ENCODE measurements around the gene KRT15. TPM values are rescaled to one million over a fixed set of nuclear protein-coding genes. Genes with fewer than 3 reads are reported as not detected.

KRT15 gene
- total and polyA plus RNA-seq, 2 donors (not counting 1 experiment from before 2014, with no cell fraction given) = not detected

DNA sequence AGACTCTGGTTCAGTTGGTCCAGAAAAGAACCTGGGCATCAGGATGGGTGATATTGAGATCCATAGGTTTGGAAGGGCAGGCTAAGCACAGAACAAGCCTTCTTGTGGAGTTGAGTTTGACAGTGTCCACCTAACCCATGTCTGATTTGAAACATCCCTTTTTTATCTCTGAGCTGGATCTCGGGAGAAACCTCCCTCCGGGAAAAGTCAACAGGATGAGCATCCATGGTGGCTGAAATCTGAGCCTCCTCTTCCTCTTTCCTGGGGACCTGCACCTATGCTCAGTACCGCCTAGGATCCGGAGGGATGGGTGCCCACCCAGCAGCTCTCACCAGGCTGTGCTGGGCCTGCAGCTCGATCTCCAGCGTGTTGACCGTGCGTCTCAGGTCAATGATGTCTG, 54.9 kb downstream of the KRT15 start:
- Histone ChIP-seq H3K9me3 (ENCODE audit: control extremely low read depth in 1 of 3, control insufficient read depth in 2 of 3, insufficient read depth in 1 of 3, low read length in 2 of 3) (peaks cover 0 to 12% (median 0%) of the 10 kb centered on the region in 3 donors), H3K36me3 (replicated peaks in 1 of 2; ENCODE audit: control extremely low read depth in 1 of 2, control insufficient read depth in 1 of 2, extremely low read depth in 1 of 2, insufficient read depth in 2 of 2, low read length in 1 of 2) (no peaks in the 10 kb centered on the region), H3K79me2 (ENCODE audit: control insufficient read depth, insufficient read depth, low read length) (no peaks in the 10 kb centered on the region), H3K9ac (ENCODE audit: low read length) (no peak overlapping the region), H3K27ac (ENCODE audit: low read length in 2 of 2) (no peak overlapping the region), H4K20me1 (ENCODE audit: control insufficient read depth, insufficient read depth, low read length, poor library complexity, severe bottlenecking) (no peaks in the 10 kb centered on the region), H3K4me1 (ENCODE audit: control insufficient read depth in 2 of 2, insufficient read depth in 2 of 2, low read length in 2 of 2) (no peaks in the 10 kb centered on the region), H3K4me2 (replicated peaks; ENCODE audit: low read depth, low read length, poor library complexity, severe bottlenecking) (no peak overlapping the region), H3K4me3 (ENCODE audit: control extremely low read depth in 1 of 5, extremely low read depth in 1 of 5, insufficient read depth in 1 of 5, low read depth in 2 of 5, low read length in 4 of 5) (no peak overlapping the region), H2AFZ (ENCODE audit: insufficient read depth, low read depth, low read length, poor library complexity, severe bottlenecking) (no peak overlapping the region), H3K27me3 (replicated peaks in 1 of 4; ENCODE audit: control extremely low read depth in 1 of 4, control insufficient read depth in 3 of 4, insufficient read depth in 4 of 4, low read length in 3 of 4) (peaks cover 0 to 4% (median 2%) of the 10 kb centered on the region in 4 experiments)
- Mint-ChIP-seq H3K4me1 (no peaks in the 10 kb centered on the region), H3K4me3 (no peak overlapping the region), H3K9me3 (ENCODE audit: insufficient read depth) (no peaks in the 10 kb centered on the region), H3K27ac (no peak overlapping the region), H3K27me3 (peaks cover 43% of the 10 kb centered on the region)
- DNase-seq (no peak), ATAC-seq (ENCODE audit: low read depth) (no peak)
- TF ChIP-seq, protein P1, sequence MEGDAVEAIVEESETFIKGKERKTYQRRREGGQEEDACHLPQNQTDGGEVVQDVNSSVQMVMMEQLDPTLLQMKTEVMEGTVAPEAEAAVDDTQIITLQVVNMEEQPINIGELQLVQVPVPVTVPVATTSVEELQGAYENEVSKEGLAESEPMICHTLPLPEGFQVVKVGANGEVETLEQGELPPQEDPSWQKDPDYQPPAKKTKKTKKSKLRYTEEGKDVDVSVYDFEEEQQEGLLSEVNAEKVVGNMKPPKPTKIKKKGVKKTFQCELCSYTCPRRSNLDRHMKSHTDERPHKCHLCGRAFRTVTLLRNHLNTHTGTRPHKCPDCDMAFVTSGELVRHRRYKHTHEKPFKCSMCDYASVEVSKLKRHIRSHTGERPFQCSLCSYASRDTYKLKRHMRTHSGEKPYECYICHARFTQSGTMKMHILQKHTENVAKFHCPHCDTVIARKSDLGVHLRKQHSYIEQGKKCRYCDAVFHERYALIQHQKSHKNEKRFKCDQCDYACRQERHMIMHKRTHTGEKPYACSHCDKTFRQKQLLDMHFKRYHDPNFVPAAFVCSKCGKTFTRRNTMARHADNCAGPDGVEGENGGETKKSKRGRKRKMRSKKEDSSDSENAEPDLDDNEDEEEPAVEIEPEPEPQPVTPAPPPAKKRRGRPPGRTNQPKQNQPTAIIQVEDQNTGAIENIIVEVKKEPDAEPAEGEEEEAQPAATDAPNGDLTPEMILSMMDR (IDR thresholded peaks at IDR 0.05) = no peak
- no peak for TF ChIP-seq EZH2 (IDR thresholded peaks at IDR 0.05; ENCODE audit: borderline replicate concordance, insufficient read depth, low read depth, low read length, poor library complexity, severe bottlenecking)
- POLR2A ChIA-PET = no interaction called here
- 94% methylated on average over 8 of the region's 8 CpGs for WGBS (ENCODE audit: insufficient coverage)
- CTCF ChIA-PET = no interaction called here
- intact Hi-C loops (cut with micrococcal nuclease) = no loop called here

Small RNAs within 50 kb of the gene (small RNA-seq; reads per million reads assigned to genes)
- 1.1 reads per million for gene RNU2-32P (ENCODE audit: insufficient read length, low read depth, low replicate concordance)

Other genes with a start within 250 kb of the KRT15 start
- gene KRTAP9-7, start 243.2 kb downstream of the KRT15 start, total RNA-seq = not detected in 2 replicates
- gene KRTAP9-7, start 243.2 kb downstream of the KRT15 start, polyA plus RNA-seq = not detected in 2 replicates
- gene KRTAP29-1, start 216.0 kb downstream of the KRT15 start, total RNA-seq = not detected in 2 replicates
- gene KRTAP29-1, start 216.0 kb downstream of the KRT15 start, polyA plus RNA-seq = 0.43 TPM in 1 of 2 replicates, not detected in the other
- not detected in 2 replicates for gene KRTAP16-1, start 209.6 kb downstream of the KRT15 start, total RNA-seq
- 0.16 and 0.20 TPM in 2 replicates for gene KRTAP16-1, start 209.6 kb downstream of the KRT15 start, polyA plus RNA-seq
- not detected in 2 replicates for gene KRTAP17-1, start 203.2 kb downstream of the KRT15 start, total RNA-seq
- not detected in 2 replicates for gene KRTAP17-1, start 203.2 kb downstream of the KRT15 start, polyA plus RNA-seq
- gene KRT33A, start 168.1 kb downstream of the KRT15 start, total RNA-seq = not detected in 2 replicates
- gene KRT33A, start 168.1 kb downstream of the KRT15 start, polyA plus RNA-seq = not detected in 2 replicates
- gene KRT33B, start 149.1 kb downstream of the KRT15 start, total RNA-seq = not detected in 2 replicates
- gene KRT33B, start 149.1 kb downstream of the KRT15 start, polyA plus RNA-seq = not detected in 2 replicates
- gene KRT34, start 136.6 kb downstream of the KRT15 start, total RNA-seq = not detected in 2 replicates
- not detected in 2 replicates for gene KRT34, start 136.6 kb downstream of the KRT15 start, polyA plus RNA-seq
- not detected in 2 replicates for gene KRT31, start 121.3 kb downstream of the KRT15 start, total RNA-seq
- gene KRT31, start 121.3 kb downstream of the KRT15 start, polyA plus RNA-seq = not detected in 2 replicates
- not detected in 2 replicates for gene KRT37, start 94.3 kb downstream of the KRT15 start, total RNA-seq
- gene KRT37, start 94.3 kb downstream of the KRT15 start, polyA plus RNA-seq = not detected in 2 replicates
- not detected in 2 replicates for gene KRT38, start 77.9 kb downstream of the KRT15 start, total RNA-seq
- gene KRT38, start 77.9 kb downstream of the KRT15 start, polyA plus RNA-seq = not detected in 2 replicates
- gene KRT32, start 51.5 kb downstream of the KRT15 start, total RNA-seq = not detected in 2 replicates
- gene KRT32, start 51.5 kb downstream of the KRT15 start, polyA plus RNA-seq = not detected in 2 replicates
- not detected in 2 replicates for gene KRT35, start 37.7 kb downstream of the KRT15 start, total RNA-seq
- not detected in 2 replicates for gene KRT35, start 37.7 kb downstream of the KRT15 start, polyA plus RNA-seq
- gene KRT36, start 29.0 kb downstream of the KRT15 start, total RNA-seq = not detected in 2 replicates
- not detected in 2 replicates for gene KRT36, start 29.0 kb downstream of the KRT15 start, polyA plus RNA-seq
- gene KRT13, start 13.3 kb downstream of the KRT15 start, total RNA-seq = not detected in 2 replicates
- not detected in 2 replicates for gene KRT13, start 13.3 kb downstream of the KRT15 start, polyA plus RNA-seq
- not detected in 2 replicates for gene KRT19, start 9.4 kb upstream of the KRT15 start, total RNA-seq
- gene KRT19, start 9.4 kb upstream of the KRT15 start, polyA plus RNA-seq = not detected in 2 replicates
- not detected in 2 replicates for gene KRT9, start 53.2 kb upstream of the KRT15 start, total RNA-seq
- not detected in 2 replicates for gene KRT9, start 53.2 kb upstream of the KRT15 start, polyA plus RNA-seq
- gene KRT14, start 68.0 kb upstream of the KRT15 start, total RNA-seq = not detected in 2 replicates
- gene KRT14, start 68.0 kb upstream of the KRT15 start, polyA plus RNA-seq = not detected in 2 replicates
- gene KRT16, start 93.9 kb upstream of the KRT15 start, total RNA-seq = not detected in 2 replicates
- gene KRT16, start 93.9 kb upstream of the KRT15 start, polyA plus RNA-seq = not detected in 2 replicates
- not detected in 2 replicates for gene KRT17, start 105.7 kb upstream of the KRT15 start, total RNA-seq
- gene KRT17, start 105.7 kb upstream of the KRT15 start, polyA plus RNA-seq = not detected in 2 replicates
- 753 and 773 TPM in 2 replicates for gene EIF1, start 170.0 kb upstream of the KRT15 start, total RNA-seq
- gene EIF1, start 170.0 kb upstream of the KRT15 start, polyA plus RNA-seq = 2,045 and 2,985 TPM in 2 replicates
- not detected in 2 replicates for gene GAST, start 193.4 kb upstream of the KRT15 start, total RNA-seq
- not detected in 2 replicates for gene GAST, start 193.4 kb upstream of the KRT15 start, polyA plus RNA-seq
- 0.15 and 0.37 TPM in 2 replicates for gene HAP1, start 215.8 kb upstream of the KRT15 start, total RNA-seq
- 0.03 TPM in 2 replicates for gene HAP1, start 215.8 kb upstream of the KRT15 start, polyA plus RNA-seq

Measured in B cell (primary cell).